Measurements from ENCODE around the gene KRT76. TPM values are rescaled to one million over a fixed set of nuclear protein-coding genes. Genes with fewer than 3 reads are reported as not detected.
"Not testable (repeated sequence)": the region's sequence is repeated elsewhere in the genome, so short reads cannot be mapped to it uniquely, and the experiment has no call there.

KRT76 gene
- total RNA-seq, 2 donors from 2014 or later: not detected

- peaks cover 3% of the 10 kb centered on the region for H3K27me3 Mint-ChIP-seq
- no peaks in the 10 kb centered on the region for H3K4me1 Mint-ChIP-seq
- ATAC-seq (replicated peaks): no peak
- no peaks in the 10 kb centered on the region for H3K9me3 Mint-ChIP-seq
- H3K36me3 Mint-ChIP-seq (ENCODE audit: low read depth): no peaks in the 10 kb centered on the region
- H3K27ac Mint-ChIP-seq: no peak overlapping the region
- H3K4me3 Mint-ChIP-seq: no peak overlapping the region
Observed at GRCh38 chr12:52796839-52797528, 19.8 kb upstream of the KRT76 start.

- Mint-ChIP-seq H3K9me3 (no peaks in the 10 kb centered on the region), H3K27ac (no peak overlapping the region), H3K4me3 (no peak overlapping the region), H3K36me3 (ENCODE audit: low read depth) (no peaks in the 10 kb centered on the region), H3K27me3 (peaks cover 7% of the 10 kb centered on the region), H3K4me1 (no peaks in the 10 kb centered on the region)
- ATAC-seq (replicated peaks): no peak
Observed at GRCh38 chr12:52796429-52796794, 19.3 kb upstream of the KRT76 start.

- ATAC-seq (replicated peaks): no peak
Observed at GRCh38 chr12:52795694-52796428, 18.7 kb upstream of the KRT76 start, which contains the start of gene KRT3. TSS of gene KRT3 (minus strand) at chr12:52796117. CDS start at chr12:52796042, 75 bp downstream.

GRCh38 chr12:52795332-52795674 is 18.2 kb upstream of the KRT76 start:
- H3K4me3 Mint-ChIP-seq; H3K27ac Mint-ChIP-seq; ATAC-seq (replicated peaks); H3K9me3 Mint-ChIP-seq; H3K36me3 Mint-ChIP-seq (ENCODE audit: low read depth); H3K4me1 Mint-ChIP-seq: not testable (repeated sequence)
- H3K27me3 Mint-ChIP-seq: peaks cover 13% of the 10 kb centered on the region

More at GRCh38 chr12:52795694-52796428, 18.7 kb upstream of the KRT76 start, which contains the start of gene KRT3:
- Mint-ChIP-seq H3K9me3 (no peaks in the 10 kb centered on the region), H3K36me3 (ENCODE audit: low read depth) (no peaks in the 10 kb centered on the region), H3K27me3 (peaks cover 8% of the 10 kb centered on the region), H3K27ac (no peak within 1 kb of the TSS), H3K4me3 (no peak within 1 kb of the TSS), H3K4me1 (no peaks in the 10 kb centered on the region)

GRCh38 chr12:52794479-52795331 is 17.6 kb upstream of the KRT76 start:
- H3K4me1 Mint-ChIP-seq: no peaks in the 10 kb centered on the region
- ATAC-seq (replicated peaks): no peak
- H3K27ac Mint-ChIP-seq: no peak overlapping the region
- H3K9me3 Mint-ChIP-seq: no peaks in the 10 kb centered on the region
- no peak overlapping the region for H3K4me3 Mint-ChIP-seq
- H3K27me3 Mint-ChIP-seq: peaks cover 14% of the 10 kb centered on the region
- H3K36me3 Mint-ChIP-seq (ENCODE audit: low read depth): no peaks in the 10 kb centered on the region

- peak; percentile 18 for ATAC-seq (replicated peaks)
- H3K27me3 Mint-ChIP-seq: peaks cover 32% of the 10 kb centered on the region
- no peak overlapping the region for H3K4me3 Mint-ChIP-seq
- no peak overlapping the region for H3K27ac Mint-ChIP-seq
- no peaks in the 10 kb centered on the region for H3K36me3 Mint-ChIP-seq (ENCODE audit: low read depth)
- no peaks in the 10 kb centered on the region for H3K9me3 Mint-ChIP-seq
- no peaks in the 10 kb centered on the region for H3K4me1 Mint-ChIP-seq
Observed at GRCh38 chr12:52792185-52793029, 15.3 kb upstream of the KRT76 start.

GRCh38 chr12:52791271-52792184 is 14.4 kb upstream of the KRT76 start:
- Mint-ChIP-seq H3K4me3 (no peak overlapping the region), H3K27ac (no peak overlapping the region), H3K9me3 (no peaks in the 10 kb centered on the region), H3K27me3 (peaks cover 32% of the 10 kb centered on the region), H3K4me1 (no peaks in the 10 kb centered on the region), H3K36me3 (ENCODE audit: low read depth) (no peaks in the 10 kb centered on the region)
- ATAC-seq (replicated peaks): no peak

GRCh38 chr12:52790427-52791270 is 13.5 kb upstream of the KRT76 start:
- H3K4me1 Mint-ChIP-seq: no peaks in the 10 kb centered on the region
- no peak overlapping the region for H3K4me3 Mint-ChIP-seq
- H3K36me3 Mint-ChIP-seq (ENCODE audit: low read depth): no peaks in the 10 kb centered on the region
- no peak overlapping the region for H3K27ac Mint-ChIP-seq
- ATAC-seq (replicated peaks): no peak
- no peaks in the 10 kb centered on the region for H3K9me3 Mint-ChIP-seq
- peaks cover 32% of the 10 kb centered on the region for H3K27me3 Mint-ChIP-seq

GRCh38 chr12:52789637-52790426 is 12.7 kb upstream of the KRT76 start:
- H3K9me3 Mint-ChIP-seq: no peaks in the 10 kb centered on the region
- H3K4me1 Mint-ChIP-seq: no peaks in the 10 kb centered on the region
- ATAC-seq (replicated peaks): no peak
- no peak overlapping the region for H3K4me3 Mint-ChIP-seq
- H3K36me3 Mint-ChIP-seq (ENCODE audit: low read depth): no peaks in the 10 kb centered on the region
- peaks cover 38% of the 10 kb centered on the region for H3K27me3 Mint-ChIP-seq
- no peak overlapping the region for H3K27ac Mint-ChIP-seq

GRCh38 chr12:52788876-52789636 is 11.9 kb upstream of the KRT76 start:
- Mint-ChIP-seq H3K4me3 (no peak overlapping the region), H3K9me3 (no peaks in the 10 kb centered on the region), H3K27ac (no peak overlapping the region), H3K27me3 (peaks cover 41% of the 10 kb centered on the region), H3K36me3 (ENCODE audit: low read depth) (no peaks in the 10 kb centered on the region), H3K4me1 (no peaks in the 10 kb centered on the region)
- ATAC-seq (replicated peaks): no peak

GRCh38 chr12:52788192-52788875 is 11.2 kb upstream of the KRT76 start:
- H3K4me1 Mint-ChIP-seq: no peaks in the 10 kb centered on the region
- no peak overlapping the region for H3K27ac Mint-ChIP-seq
- no peak for ATAC-seq (replicated peaks)
- H3K27me3 Mint-ChIP-seq: peaks cover 47% of the 10 kb centered on the region
- H3K9me3 Mint-ChIP-seq: no peaks in the 10 kb centered on the region
- H3K4me3 Mint-ChIP-seq: no peak overlapping the region
- H3K36me3 Mint-ChIP-seq (ENCODE audit: low read depth): no peaks in the 10 kb centered on the region

Measured in activated T-helper 17 cell treated with anti-CD3 and anti-CD28 coated beads, Interleukin-2, amount 50 U/mL, for 72 hours (primary cell).